Measurements from ENCODE around the gene OBP2B.
A peak's percentile ranks its signal among the peaks of the same experiment; 100 is the strongest.
"Not testable (repeated sequence)": the region's sequence is repeated elsewhere in the genome, so short reads cannot be mapped to it uniquely, and the experiment has no call there.

OBP2B gene

GRCh38 chr9:133201424-133202144 is 7.5 kb downstream of the OBP2B start:
- no peak for DNase-seq (ENCODE audit: low spot score)

GRCh38 chr9:133200631-133201030 is 8.4 kb downstream of the OBP2B start:
- no peak for DNase-seq (ENCODE audit: low spot score)

GRCh38 chr9:133199648-133200321 is 9.3 kb downstream of the OBP2B start:
- DNase-seq (ENCODE audit: low spot score) = no peak

- no peak for DNase-seq (ENCODE audit: low spot score)
Observed at GRCh38 chr9:133195029-133195428, 14.0 kb downstream of the OBP2B start.

GRCh38 chr9:133194597-133194996 is 14.5 kb downstream of the OBP2B start:
- no peak for DNase-seq (ENCODE audit: low spot score)

GRCh38 chr9:133191989-133192388 is 17.1 kb downstream of the OBP2B start:
- DNase-seq (ENCODE audit: low spot score) = no peak

GRCh38 chr9:133189826-133190225 is 19.2 kb downstream of the OBP2B start:
- DNase-seq (ENCODE audit: low spot score) = no peak

GRCh38 chr9:133188843-133189180 is 20.2 kb downstream of the OBP2B start:
- no peak for DNase-seq (ENCODE audit: low spot score)

- peak; percentile 68 for DNase-seq (ENCODE audit: low spot score)
Observed at GRCh38 chr9:133188006-133188842, 20.8 kb downstream of the OBP2B start.

GRCh38 chr9:133187561-133188005 is 21.5 kb downstream of the OBP2B start:
- DNase-seq (ENCODE audit: low spot score) = no peak

- DNase-seq (ENCODE audit: low spot score) = no peak
Observed at GRCh38 chr9:133186736-133187135, 22.3 kb downstream of the OBP2B start.

GRCh38 chr9:133184971-133185370 is 24.1 kb downstream of the OBP2B start:
- no peak for DNase-seq (ENCODE audit: low spot score)

- DNase-seq (ENCODE audit: low spot score) = no peak
Observed at GRCh38 chr9:133182151-133182550, 26.9 kb downstream of the OBP2B start.

- DNase-seq (ENCODE audit: low spot score) = no peak
Observed at GRCh38 chr9:133181561-133181960, 27.5 kb downstream of the OBP2B start.

- DNase-seq (ENCODE audit: low spot score) = no peak
Observed at GRCh38 chr9:133180953-133181352, 28.1 kb downstream of the OBP2B start.

GRCh38 chr9:133173056-133173455 is 36.0 kb downstream of the OBP2B start:
- DNase-seq (ENCODE audit: low spot score) = no peak

GRCh38 chr9:133171161-133171961 is 37.7 kb downstream of the OBP2B start:
- no peak for DNase-seq (ENCODE audit: low spot score)

- DNase-seq (ENCODE audit: low spot score) = no peak
Observed at GRCh38 chr9:133170716-133171115, 38.3 kb downstream of the OBP2B start.

GRCh38 chr9:133169687-133170086 is 39.4 kb downstream of the OBP2B start:
- DNase-seq (ENCODE audit: low spot score) = not testable (repeated sequence)

- DNase-seq (ENCODE audit: low spot score) = no peak
Observed at GRCh38 chr9:133169102-133169501, 39.9 kb downstream of the OBP2B start.

GRCh38 chr9:133168432-133168831 is 40.6 kb downstream of the OBP2B start:
- DNase-seq (ENCODE audit: low spot score) = no peak

GRCh38 chr9:133167769-133168168 is 41.3 kb downstream of the OBP2B start:
- no peak for DNase-seq (ENCODE audit: low spot score)

All from ecto neural progenitor cell (in vitro differentiated cells).